RCC 7860 (cell line): ENCODE data around the gene SHH.
A peak's percentile ranks its signal among the peaks of the same experiment; 100 is the strongest.

Experiments
- DNase-seq: peaks from one replicate; pipeline ENCODE4 v3.0.0-alpha.2; 2015; ENCODE audit warnings: low spot score
- FAIRE-seq: peaks from 2 replicates; lab custom pipeline; 2012; peaks lifted over from hg19 to GRCh38; lab: Jason Lieb, UNC

The SHH gene

GRCh38 chr7:155769701-155770100 is 42.6 kb downstream of the SHH start:
- FAIRE-seq (no peak), DNase-seq (no peak)

- FAIRE-seq (no peak), DNase-seq (no peak)
Observed at GRCh38 chr7:155766966-155767916, 45.0 kb downstream of the SHH start.

- DNase-seq (no peak), FAIRE-seq (no peak)
Observed at GRCh38 chr7:155766386-155766785, 45.9 kb downstream of the SHH start.

- FAIRE-seq (no peak), DNase-seq (no peak)
Observed at GRCh38 chr7:155765458-155765857, 46.8 kb downstream of the SHH start.

GRCh38 chr7:155764438-155764793 is 47.8 kb downstream of the SHH start:
- DNase-seq = no peak
- no peak for FAIRE-seq

GRCh38 chr7:155763691-155764437 is 48.4 kb downstream of the SHH start:
- FAIRE-seq = no peak
- DNase-seq = no peak

GRCh38 chr7:155763122-155763521 is 49.1 kb downstream of the SHH start:
- FAIRE-seq (no peak), DNase-seq (no peak)

GRCh38 chr7:155762655-155763054 is 49.6 kb downstream of the SHH start:
- FAIRE-seq = no peak
- DNase-seq = no peak

- FAIRE-seq = no peak
Observed at GRCh38 chr7:155762036-155762435, 50.2 kb downstream of the SHH start.

GRCh38 chr7:155761162-155761561 is 51.1 kb downstream of the SHH start:
- no peak for FAIRE-seq
- no peak for DNase-seq

More at GRCh38 chr7:155762036-155762435, 50.2 kb downstream of the SHH start:
- no peak for DNase-seq

GRCh38 chr7:155759740-155760430 is 52.4 kb downstream of the SHH start:
- no peak for DNase-seq
- no peak for FAIRE-seq

- no peak for FAIRE-seq
Observed at GRCh38 chr7:155758348-155758747, 53.9 kb downstream of the SHH start.

GRCh38 chr7:155756322-155756721 is 55.9 kb downstream of the SHH start:
- FAIRE-seq = no peak
- no peak for DNase-seq

More at GRCh38 chr7:155758348-155758747, 53.9 kb downstream of the SHH start:
- DNase-seq = no peak

- FAIRE-seq (no peak), DNase-seq (no peak)
Observed at GRCh38 chr7:155755026-155755425, 57.2 kb downstream of the SHH start.

- DNase-seq = no peak
- FAIRE-seq = no peak
Observed at GRCh38 chr7:155754165-155754564, 58.1 kb downstream of the SHH start.

- no peak for DNase-seq
- FAIRE-seq = no peak
Observed at GRCh38 chr7:155753446-155753965, 58.8 kb downstream of the SHH start.

- FAIRE-seq = no peak
- DNase-seq = peak; percentile 34
Observed at GRCh38 chr7:155752756-155753445, 59.4 kb downstream of the SHH start.

GRCh38 chr7:155751409-155751808 is 60.9 kb downstream of the SHH start:
- FAIRE-seq (no peak), DNase-seq (no peak)

GRCh38 chr7:155750255-155751125 is 61.8 kb downstream of the SHH start:
- FAIRE-seq (no peak), DNase-seq (no peak)
